Esophagus muscularis mucosa (tissue), 4 donors: Measurements from ENCODE around the gene TMEM132A. TPM values are rescaled to one million over a fixed set of nuclear protein-coding genes. Genes with fewer than 3 reads are reported as not detected.

Source experiments
- DNase-seq: peaks from one replicate; pipeline ENCODE4 v3.0.0-alpha.2; 2017; ENCODE audit errors: extremely low spot score
- H3K27ac ChIP-seq, 4 donors: fragments of 200-600 bp; sonication (generic); replicated peaks in 1 of 4; 1 replicate in 3 of 4; 2 replicates in 1 of 4; pipeline ENCODE4 v1.5.1; 2016 to 2019; ENCODE audit warnings: mild to moderate bottlenecking in 1 of 4
- H3K27me3 ChIP-seq, 4 donors: fragments of 200-600 bp; sonication (generic); one replicate each; pipeline versions ENCODE4 v1.5.1 to v1.6.0; 2016 to 2019
- H3K36me3 ChIP-seq, 4 donors: fragments of 200-600 bp; sonication (generic); one replicate each; pipeline ENCODE4 v1.5.1; 2016 to 2019
- H3K4me1 ChIP-seq, 4 donors: fragments of 200-600 bp; sonication (generic); one replicate each; pipeline ENCODE4 v1.5.1; 2016 to 2019
- H3K4me3 ChIP-seq, 4 donors: fragments of 200-600 bp; sonication (generic); 1 replicate in 2 of 4; 2 replicates in 2 of 4; pipeline ENCODE4 v1.5.1; 2016 to 2019; ENCODE audit warnings: mild to moderate bottlenecking in 4 of 4, moderate library complexity in 1 of 4
- H3K9me3 ChIP-seq, 4 donors: fragments of 200-600 bp; sonication (generic); 1 replicate in 3 of 4; 2 replicates in 1 of 4; pipeline ENCODE4 v1.5.1; 2016 to 2019
- EP300 ChIP-seq: sonication (generic); formaldehyde crosslinking; IDR thresholded peaks from one replicate; pipeline ENCODE4 v1.6.1; 2017; ENCODE audit warnings: antibody characterized with exemption
- POLR2A ChIP-seq: fragments of 450-650 bp; IDR thresholded peaks from one replicate; pipeline ENCODE4 v1.6.1; 2017; ENCODE audit warnings: antibody characterized with exemption, moderate library complexity, mild to moderate bottlenecking, low read depth
- POLR2AphosphoS5 ChIP-seq, 2 donors: sonication (generic); formaldehyde crosslinking; IDR thresholded peaks; one replicate each; pipeline ENCODE4 v1.6.1; 2017; ENCODE audit warnings: antibody characterized with exemption in 2 of 2
- WGBS: methylation state at CpG from one replicate; pipeline ENCODE4 v1.1.5; 2018; 5-methylcytosine and 5-hydroxymethylcytosine counted together
- intact Hi-C: fragments of 100-400 bp; cut with DNase I; formaldehyde crosslinking; loops from one replicate; pipeline ENCODE4 v1.15.1; 2023
- small RNA-seq, 3 donors: library from RNA; depleted of rRNA; stranded (forward); fragments of <200 nt; gene quantifications; one replicate each; pipeline ENCODE3, GENCODE V24; 2016
- total RNA-seq, 4 donors: library from RNA; depleted of rRNA; stranded (reverse); fragments of >200 nt; gene quantifications; one replicate each; pipeline versions ENCODE4 v1.1.0 to v1.2.1, GENCODE V29; 2016
- TF ChIP-seq, protein P1 (sequence below), 3 experiments: fragments of 200-600 bp in 2 of 3; fragments of 450-650 bp in 1 of 3; sonication (generic) in 2 of 3; IDR thresholded peaks; one replicate each; pipeline ENCODE4 v1.5.1; 2017 to 2019; ENCODE audit warnings: antibody characterized with exemption in 3 of 3, mild to moderate bottlenecking in 2 of 3, moderate library complexity in 1 of 3

The TMEM132A gene
- total RNA-seq, 4 donors from 2014 or later = 2.9 to 9.3 (median 6.8) TPM

GRCh38 chr11:60984149-60984548 is 59.9 kb downstream of the TMEM132A start:
- no peak overlapping the region for H3K27ac ChIP-seq

GRCh38 chr11:60984636-60985035 is 60.4 kb downstream of the TMEM132A start:
- H3K27ac ChIP-seq = no peak overlapping the region
- DNase-seq = no peak
- H3K9me3 ChIP-seq = no peaks in the 10 kb centered on the region
- H3K27me3 ChIP-seq = peaks cover 0 to 6% (median 0%) of the 10 kb centered on the region in 4 donors
- no peaks in the 10 kb centered on the region for H3K36me3 ChIP-seq
- WGBS = 61% methylated on average over 4 of the region's 4 CpGs
- no peaks in the 10 kb centered on the region for H3K4me1 ChIP-seq
- intact Hi-C loops = no loop called here
- no peak for TF ChIP-seq POLR2AphosphoS5 (IDR thresholded peaks at IDR 0.05)
- H3K4me3 ChIP-seq = no peak overlapping the region

More at GRCh38 chr11:60984149-60984548, 59.9 kb downstream of the TMEM132A start:
- TF ChIP-seq POLR2AphosphoS5 (IDR thresholded peaks at IDR 0.05) (no peak), POLR2A (no peak), EP300 (no peak)
- TF ChIP-seq, protein P1, sequence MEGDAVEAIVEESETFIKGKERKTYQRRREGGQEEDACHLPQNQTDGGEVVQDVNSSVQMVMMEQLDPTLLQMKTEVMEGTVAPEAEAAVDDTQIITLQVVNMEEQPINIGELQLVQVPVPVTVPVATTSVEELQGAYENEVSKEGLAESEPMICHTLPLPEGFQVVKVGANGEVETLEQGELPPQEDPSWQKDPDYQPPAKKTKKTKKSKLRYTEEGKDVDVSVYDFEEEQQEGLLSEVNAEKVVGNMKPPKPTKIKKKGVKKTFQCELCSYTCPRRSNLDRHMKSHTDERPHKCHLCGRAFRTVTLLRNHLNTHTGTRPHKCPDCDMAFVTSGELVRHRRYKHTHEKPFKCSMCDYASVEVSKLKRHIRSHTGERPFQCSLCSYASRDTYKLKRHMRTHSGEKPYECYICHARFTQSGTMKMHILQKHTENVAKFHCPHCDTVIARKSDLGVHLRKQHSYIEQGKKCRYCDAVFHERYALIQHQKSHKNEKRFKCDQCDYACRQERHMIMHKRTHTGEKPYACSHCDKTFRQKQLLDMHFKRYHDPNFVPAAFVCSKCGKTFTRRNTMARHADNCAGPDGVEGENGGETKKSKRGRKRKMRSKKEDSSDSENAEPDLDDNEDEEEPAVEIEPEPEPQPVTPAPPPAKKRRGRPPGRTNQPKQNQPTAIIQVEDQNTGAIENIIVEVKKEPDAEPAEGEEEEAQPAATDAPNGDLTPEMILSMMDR (IDR thresholded peaks at IDR 0.05) = no peak
- WGBS = 79% methylated on average over 6 of the region's 6 CpGs
- Histone ChIP-seq H3K9me3 (no peaks in the 10 kb centered on the region), H3K27me3 (peaks cover 0 to 6% (median 0%) of the 10 kb centered on the region in 4 donors), H3K36me3 (no peaks in the 10 kb centered on the region), H3K4me3 (no peak overlapping the region), H3K4me1 (no peaks in the 10 kb centered on the region)
- no peak for DNase-seq
- intact Hi-C loops = no loop called here

DNA sequence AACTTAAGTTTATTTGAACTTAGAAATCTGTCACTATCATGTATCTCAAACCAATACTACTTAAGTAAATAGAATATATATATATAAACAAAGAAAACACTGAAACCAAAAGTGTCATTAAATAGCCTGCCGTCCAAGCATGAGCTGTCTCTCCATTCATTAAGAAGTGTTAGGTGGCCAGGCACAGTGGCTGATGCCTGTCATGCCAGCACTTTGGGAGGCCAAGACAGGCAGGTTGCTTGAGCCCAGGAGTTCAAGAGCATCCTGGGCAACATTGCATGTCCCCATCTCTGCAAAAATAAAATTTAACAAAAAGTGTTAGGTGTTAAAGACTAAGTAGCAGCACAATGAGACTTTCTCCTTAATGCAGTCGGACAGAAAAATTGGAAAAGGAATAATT is 61.2 kb downstream of the TMEM132A start:
- H3K27ac ChIP-seq = no peak overlapping the region
- DNase-seq = no peak
- H3K27me3 ChIP-seq = peaks cover 0 to 6% (median 0%) of the 10 kb centered on the region in 4 donors
- intact Hi-C loops = no loop called here
- H3K36me3 ChIP-seq = no peaks in the 10 kb centered on the region
- no peaks in the 10 kb centered on the region for H3K4me1 ChIP-seq
- no peak overlapping the region for H3K4me3 ChIP-seq
- H3K9me3 ChIP-seq = no peaks in the 10 kb centered on the region
- TF ChIP-seq POLR2A (no peak), EP300 (no peak), POLR2AphosphoS5 (IDR thresholded peaks at IDR 0.05) (no peak)
- TF ChIP-seq, protein P1 (IDR thresholded peaks at IDR 0.05) = no peak
- WGBS = 92% methylated on average over 2 of the region's 2 CpGs

DNA sequence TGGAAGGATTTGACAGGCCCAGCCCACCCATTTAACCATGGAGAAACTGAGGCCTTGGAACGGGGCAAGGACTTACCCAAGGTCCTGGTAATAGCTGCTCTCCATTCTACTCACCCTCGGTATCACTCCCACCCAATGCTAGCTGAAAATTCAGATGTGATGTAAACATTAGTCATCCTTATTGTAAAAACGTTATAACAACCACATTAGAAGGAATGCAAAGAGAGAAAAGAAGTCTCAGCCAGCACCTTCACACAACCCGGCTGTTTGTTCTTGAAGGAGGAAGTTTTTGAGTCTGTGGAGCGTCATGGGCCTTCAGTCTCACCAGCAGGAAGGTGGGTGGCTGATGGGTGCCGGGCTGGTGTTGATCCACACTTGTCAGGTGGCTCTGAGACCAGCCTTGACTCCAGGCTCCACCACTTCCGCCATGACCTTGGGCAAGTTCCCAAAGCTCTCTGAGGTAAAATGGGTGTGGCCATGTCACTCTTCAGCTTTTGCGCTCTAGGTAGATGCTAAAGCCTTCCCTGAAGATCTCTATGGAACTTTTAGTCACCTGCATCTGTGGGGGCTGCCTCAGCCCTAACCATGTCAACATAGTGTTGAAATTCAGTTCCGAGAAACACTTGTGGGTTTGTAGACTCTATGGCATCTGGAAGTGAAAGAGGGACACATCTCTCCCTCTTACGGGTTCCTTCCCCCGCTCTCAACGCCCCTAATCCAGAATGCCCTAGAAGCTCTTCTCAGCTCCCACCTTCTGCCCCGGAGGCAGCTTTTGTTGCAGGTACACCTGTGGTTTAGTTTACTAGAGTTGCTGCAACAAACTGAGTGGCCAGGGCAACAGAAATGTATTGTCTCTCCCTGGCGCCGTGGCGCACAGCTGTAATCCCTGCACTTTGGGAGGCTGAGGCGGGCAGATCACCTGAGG is 62.0 kb downstream of the TMEM132A start:
- DNase-seq = no peak
- no peaks in the 10 kb centered on the region for H3K9me3 ChIP-seq
- intact Hi-C loops = no loop called here
- H3K4me1 ChIP-seq = no peaks in the 10 kb centered on the region
- TF ChIP-seq POLR2A = no peak
- TF ChIP-seq, protein P1 (IDR thresholded peaks at IDR 0.05) = no peak
- peaks cover 0 to 6% (median 0%) of the 10 kb centered on the region in 4 donors for H3K27me3 ChIP-seq
- H3K4me3 ChIP-seq = no peak overlapping the region
- no peaks in the 10 kb centered on the region for H3K36me3 ChIP-seq
- H3K27ac ChIP-seq = no peak overlapping the region
- WGBS = 79% methylated on average over 16 of the region's 17 CpGs

Small RNAs within 50 kb of the gene (small RNA-seq; reads per million reads assigned to genes)
- 0 reads per million in 3 donors for gene RNU6-933P

Other genes starting within 250 kb of the TMEM132A start
- gene MS4A8, start 224.8 kb upstream of the TMEM132A start, total RNA-seq = not detected
- gene MS4A18, start 199.7 kb upstream of the TMEM132A start, total RNA-seq = not detected
- gene MS4A15, start 167.6 kb upstream of the TMEM132A start, total RNA-seq = under 1 TPM in 2 of 4 donors, not detected in 2; 0.40 to 0.52 TPM
- not detected for gene MS4A10, start 139.1 kb upstream of the TMEM132A start, total RNA-seq
- 10 to 100 TPM; 11.6 to 29.5 (median 21.8) TPM for gene CCDC86, start 82.3 kb upstream of the TMEM132A start, total RNA-seq
- gene PTGDR2, start 68.5 kb upstream of the TMEM132A start, total RNA-seq = 1 to 10 TPM in 3 of 4 donors, under 1 TPM in 1; 0.33 to 2.9 (median 1.8) TPM
- gene ZP1, start 56.9 kb upstream of the TMEM132A start, total RNA-seq = under 1 TPM in 1 of 4 donors, not detected in 3; 0.26 TPM
- gene PRPF19, start 17.9 kb upstream of the TMEM132A start, total RNA-seq = 10 to 100 TPM; 35.7 to 63.0 (median 57.1) TPM
- gene TMEM109, start 10.3 kb upstream of the TMEM132A start, total RNA-seq = 100 to 1,000 TPM; 106 to 186 (median 138) TPM
- gene SLC15A3, start 27.7 kb downstream of the TMEM132A start, total RNA-seq = 10 to 100 TPM; 24.1 to 61.0 (median 29.9) TPM
- gene CD6, start 47.2 kb downstream of the TMEM132A start, total RNA-seq = 1 to 10 TPM in 2 of 4 donors, under 1 TPM in 1, not detected in 1; 0.32 to 2.2 (median 1.3) TPM
- gene CD5, start 178.0 kb downstream of the TMEM132A start, total RNA-seq = 1 to 10 TPM in 1 of 4 donors, under 1 TPM in 3; 0.11 to 1.3 (median 0.34) TPM
- gene VPS37C, start 237.0 kb downstream of the TMEM132A start, total RNA-seq = 10 to 100 TPM; 29.1 to 43.5 (median 38.1) TPM